ENCODE measurements around the gene SLC34A3.
"Not testable (repeated sequence)": the region's sequence is repeated elsewhere in the genome, so short reads cannot be mapped to it uniquely, and the experiment has no call there.

SLC34A3 gene

GRCh38 chr9:137228968-137229896 is 1.5 kb upstream of the SLC34A3 start:
- no peak for DNase-seq (ENCODE audit: low read depth in 2 of 2)

DNA sequence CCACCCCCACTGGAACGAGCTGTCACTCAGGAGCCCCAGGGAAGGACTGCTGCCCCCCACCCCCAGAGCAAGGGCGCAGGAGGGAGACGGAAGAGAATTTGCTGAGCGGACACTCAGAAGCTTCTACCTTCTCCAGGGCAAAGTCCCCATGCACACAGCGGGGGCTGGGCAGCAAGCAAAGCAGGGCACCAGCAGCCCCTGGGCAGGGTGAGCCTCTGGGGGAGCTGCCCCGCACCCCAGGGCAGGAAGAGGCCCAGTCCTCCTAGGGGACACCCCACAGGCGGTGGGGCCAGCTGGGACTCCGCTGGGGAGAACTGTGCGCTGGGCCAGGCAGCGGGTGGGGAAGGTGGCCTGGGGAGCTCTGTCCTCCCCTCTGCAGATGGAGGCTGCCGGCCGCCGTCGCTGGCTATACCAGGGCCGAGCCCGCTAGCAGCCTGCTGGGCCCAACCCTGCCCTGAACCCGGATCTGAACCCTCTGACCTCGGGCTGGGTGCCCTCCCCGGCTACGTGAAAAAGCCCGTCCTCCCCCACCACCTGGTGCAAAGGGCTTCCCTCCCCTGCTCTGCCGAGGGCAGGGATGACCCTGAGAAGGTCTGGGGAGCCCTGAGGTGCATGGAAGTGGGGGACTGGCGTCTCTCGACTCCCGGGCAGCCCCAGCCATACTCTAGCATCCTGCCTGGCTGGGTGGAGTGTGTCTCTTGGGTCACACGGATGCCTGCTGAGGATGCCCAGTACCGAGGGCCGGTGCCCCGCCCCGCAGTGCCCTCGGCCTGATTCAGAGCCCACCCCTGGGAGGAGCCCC is 597 bp upstream of the SLC34A3 start:
- DNase-seq (ENCODE audit: low read depth in 2 of 2) = no peak

GRCh38 chr9:137231372-137232039 is 805 bp downstream of the SLC34A3 start:
- DNase-seq (ENCODE audit: low read depth in 2 of 2) = no peak

DNA sequence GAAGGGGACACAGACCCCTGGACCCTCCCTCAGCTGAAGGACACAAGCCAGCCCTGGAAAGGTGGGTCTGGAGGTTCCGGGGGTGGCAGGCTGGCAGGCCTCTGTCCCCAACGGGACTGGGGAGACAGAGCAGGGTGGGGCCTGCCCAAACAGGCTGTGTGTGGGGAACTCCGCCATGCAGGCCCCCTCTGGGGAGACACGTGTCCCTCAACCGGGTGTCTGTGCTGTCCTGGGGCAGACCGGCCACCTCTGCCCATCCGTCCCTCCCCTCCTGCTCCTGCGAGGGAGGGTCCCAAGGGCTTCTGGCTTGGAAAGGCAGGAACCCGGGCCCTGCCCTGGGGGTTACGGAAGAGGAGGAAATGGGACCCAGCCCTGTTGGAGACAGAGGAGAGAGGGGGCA is 1.4 kb downstream of the SLC34A3 start:
- DNase-seq (ENCODE audit: low read depth in 2 of 2) = no peak

- no peak for DNase-seq (ENCODE audit: low read depth in 2 of 2)
Observed at GRCh38 chr9:137232510-137232909, 1.8 kb downstream of the SLC34A3 start.

DNA sequence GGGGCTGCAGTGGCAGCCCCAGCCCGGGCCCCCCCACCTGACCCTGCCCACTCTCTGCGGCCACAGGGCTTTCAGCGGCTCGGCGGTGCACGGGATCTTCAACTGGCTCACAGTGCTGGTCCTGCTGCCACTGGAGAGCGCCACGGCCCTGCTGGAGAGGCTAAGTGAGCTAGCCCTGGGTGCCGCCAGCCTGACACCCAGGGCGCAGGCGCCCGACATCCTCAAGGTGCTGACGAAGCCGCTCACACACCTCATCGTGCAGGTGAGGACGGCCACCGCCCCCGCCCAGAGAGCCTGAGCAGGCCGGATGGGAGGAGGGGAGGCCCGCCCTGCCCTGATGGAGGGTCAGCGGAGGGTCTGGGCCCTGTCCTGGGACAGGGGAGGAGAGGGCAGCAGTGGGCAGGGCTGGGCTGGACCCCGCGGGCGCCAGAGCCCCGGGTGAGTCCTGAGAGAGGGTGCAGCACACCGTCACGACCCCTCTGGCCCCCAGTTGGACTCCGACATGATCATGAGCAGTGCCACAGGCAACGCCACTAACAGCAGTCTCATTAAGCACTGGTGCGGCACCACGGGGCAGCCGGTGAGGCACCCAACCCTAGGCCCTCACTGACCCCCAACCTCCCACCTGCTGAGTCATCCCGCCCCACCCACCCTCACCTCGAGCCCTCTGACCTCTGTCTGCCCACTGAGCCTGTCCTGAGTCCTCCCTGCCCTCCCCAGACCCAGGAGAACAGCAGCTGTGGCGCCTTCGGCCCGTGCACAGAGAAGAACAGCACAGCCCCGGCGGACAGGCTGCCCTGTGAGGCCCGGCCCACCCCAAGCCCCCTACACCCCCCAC is 2.7 kb downstream of the SLC34A3 start:
- DNase-seq (ENCODE audit: low read depth in 2 of 2) = no peak

DNA sequence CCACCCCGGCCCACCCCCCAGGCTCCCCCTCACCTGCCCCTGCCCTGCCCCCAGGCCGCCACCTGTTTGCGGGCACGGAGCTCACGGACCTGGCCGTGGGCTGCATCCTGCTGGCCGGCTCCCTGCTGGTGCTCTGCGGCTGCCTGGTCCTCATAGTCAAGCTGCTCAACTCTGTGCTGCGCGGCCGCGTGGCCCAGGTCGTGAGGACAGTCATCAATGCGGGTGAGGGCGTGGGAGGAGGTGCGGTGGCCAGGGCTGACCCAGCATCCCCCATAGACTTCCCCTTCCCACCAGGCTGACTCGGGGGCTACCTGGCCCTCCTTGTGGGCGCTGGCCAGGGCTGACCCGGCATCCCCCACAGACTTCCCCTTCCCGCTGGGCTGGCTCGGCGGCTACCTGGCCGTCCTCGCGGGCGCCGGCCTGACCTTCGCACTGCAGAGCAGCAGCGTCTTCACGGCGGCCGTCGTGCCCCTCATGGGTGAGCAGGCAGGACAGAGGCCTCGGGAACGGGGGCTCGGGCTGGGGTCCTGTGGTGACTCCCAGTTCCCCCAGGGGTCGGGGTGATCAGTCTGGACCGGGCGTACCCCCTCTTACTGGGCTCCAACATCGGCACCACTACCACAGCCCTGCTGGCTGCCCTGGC is 3.5 kb downstream of the SLC34A3 start:
- no peak for DNase-seq (ENCODE audit: low read depth in 2 of 2)

DNA sequence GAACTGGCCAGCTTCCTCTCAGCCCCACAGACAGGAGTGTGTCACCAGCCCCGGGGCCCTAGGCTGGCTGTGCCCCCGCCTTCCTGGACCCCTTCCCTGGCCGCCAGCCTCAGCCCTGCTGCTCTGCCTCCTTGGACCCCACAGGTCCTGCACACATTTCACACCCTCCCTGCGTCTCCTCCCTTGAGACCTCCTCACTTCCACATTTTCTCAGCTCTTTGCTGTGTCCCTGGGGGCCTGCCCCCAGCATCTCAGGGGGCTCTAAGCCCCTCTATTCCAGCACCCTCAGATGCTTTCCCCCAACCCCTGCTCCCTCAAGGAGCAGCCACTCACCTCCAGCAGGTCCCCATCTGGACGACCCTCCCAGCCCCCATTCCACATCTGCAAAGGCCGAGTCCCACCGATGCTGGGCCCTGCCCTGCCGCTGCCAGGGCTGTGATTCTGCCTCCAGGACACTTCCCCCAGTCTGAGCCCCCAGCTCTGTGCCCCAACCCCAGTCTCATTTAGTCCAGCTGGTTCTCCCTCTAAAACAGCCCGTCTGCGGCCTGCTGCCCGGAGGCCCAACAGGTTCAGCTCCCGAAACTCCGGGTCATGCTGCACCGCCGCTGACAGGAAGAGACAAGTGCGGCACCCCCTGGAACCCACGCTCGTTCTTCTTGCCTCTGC is 4.2 kb downstream of the SLC34A3 start:
- DNase-seq (ENCODE audit: low read depth in 2 of 2) = no peak

GRCh38 chr9:137235424-137236237 is 4.9 kb downstream of the SLC34A3 start:
- no peak for DNase-seq (ENCODE audit: low read depth in 2 of 2)

DNA sequence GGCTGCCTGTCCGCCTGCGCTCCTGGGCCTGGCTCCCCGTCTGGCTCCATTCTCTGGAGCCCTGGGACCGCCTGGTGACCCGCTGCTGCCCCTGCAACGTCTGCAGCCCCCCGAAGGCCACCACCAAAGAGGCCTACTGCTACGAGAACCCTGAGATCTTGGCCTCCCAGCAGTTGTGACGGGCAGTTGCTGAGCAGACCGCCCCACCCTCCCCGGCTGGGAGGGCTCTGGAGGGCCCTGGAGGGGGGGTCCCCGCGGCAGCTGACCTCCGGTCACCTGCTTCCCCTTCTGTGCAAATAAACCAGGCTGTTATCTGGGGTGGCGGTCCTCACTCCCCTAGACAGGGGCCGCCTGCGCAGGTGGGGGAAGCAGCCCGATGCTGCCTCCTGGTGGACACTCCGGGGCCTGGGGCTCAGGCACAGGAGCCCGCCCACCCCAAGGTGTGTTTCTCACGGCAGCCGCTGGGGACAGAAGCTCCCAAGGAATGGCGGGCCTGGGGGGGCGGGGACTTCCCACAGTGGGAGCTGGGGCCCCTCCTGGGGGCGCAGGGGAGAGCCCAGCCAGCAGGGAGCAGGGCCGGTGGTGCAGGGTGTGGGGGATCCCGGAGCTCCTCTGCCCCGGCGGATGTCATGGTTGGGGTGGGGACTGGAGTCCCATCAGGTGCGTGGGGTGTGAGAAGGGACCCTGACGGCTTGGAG is 5.7 kb downstream of the SLC34A3 start:
- DNase-seq (ENCODE audit: low read depth in 2 of 2) = peak; percentile 90 to 94

DNA sequence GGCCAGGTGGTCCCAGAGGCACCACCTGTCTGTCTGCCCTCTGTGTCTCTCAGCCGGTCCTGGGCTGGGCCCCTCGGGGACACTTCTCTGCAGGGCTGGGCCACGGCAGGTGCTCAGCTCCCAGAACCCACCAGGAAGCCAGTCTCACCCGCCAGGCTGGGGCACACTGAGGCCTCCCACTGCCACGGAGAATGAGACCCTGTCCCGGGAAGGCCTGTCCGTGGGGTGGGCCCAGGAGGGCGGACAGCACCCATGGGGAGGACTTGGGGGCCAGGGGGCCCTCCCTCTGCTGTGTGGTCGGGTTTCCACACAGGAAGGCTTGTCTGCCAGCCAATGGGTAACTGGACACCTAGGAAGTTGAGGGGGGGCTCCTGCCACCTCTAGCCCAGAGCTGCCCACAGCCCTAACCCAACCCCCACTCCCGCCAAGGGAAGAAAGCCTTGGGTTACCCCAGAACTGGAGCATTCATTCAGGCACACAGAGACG is 6.3 kb downstream of the SLC34A3 start:
- no peak for DNase-seq (ENCODE audit: low read depth in 2 of 2)

DNA sequence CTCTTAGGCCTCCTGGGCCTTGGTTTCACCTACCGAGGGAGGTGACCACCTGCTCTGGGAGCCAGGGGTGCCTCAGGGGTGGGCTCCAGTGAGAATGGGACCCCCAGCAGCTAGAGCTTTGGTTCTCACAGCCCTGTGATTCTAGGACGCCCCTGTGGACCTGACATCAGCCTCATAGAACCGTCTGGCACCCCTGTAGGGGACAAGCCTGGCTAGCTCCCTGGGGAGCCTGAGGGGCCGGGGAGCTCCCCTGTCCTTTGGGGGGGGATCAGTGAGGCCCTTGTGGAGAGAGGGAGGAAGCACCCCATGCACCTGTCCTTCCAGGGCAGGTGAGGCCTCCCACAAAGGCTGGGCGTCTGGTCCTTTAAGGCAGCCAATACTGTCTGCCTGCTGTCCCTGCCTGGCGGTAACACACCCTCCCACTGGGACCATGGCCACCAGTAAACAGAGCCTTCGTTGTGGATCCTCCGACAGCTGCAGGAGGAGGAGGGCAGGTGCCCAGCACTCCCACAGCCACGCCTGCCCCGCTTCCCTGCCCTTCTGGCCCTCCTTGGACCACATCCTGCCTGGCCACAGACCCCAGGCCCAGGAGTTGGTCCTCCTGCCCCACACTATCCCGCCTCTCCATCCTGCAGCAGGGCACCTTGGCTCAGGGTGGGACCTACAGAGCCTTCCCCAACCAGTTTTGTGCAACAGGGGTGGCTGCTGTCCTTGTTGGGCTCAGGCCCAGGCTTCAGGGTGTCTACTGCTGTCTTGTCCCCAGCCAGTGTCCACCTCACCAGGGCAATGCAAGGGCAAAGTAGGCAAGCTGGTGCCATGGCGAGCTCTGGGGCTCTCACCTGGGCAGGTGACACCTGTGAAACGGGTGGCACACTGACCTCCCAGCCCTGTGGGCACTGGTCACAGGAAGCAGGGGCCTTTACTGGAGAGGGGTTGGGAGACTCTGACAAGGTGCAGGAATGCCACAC is 7.3 kb downstream of the SLC34A3 start:
- DNase-seq (ENCODE audit: low read depth in 2 of 2) = no peak

DNA sequence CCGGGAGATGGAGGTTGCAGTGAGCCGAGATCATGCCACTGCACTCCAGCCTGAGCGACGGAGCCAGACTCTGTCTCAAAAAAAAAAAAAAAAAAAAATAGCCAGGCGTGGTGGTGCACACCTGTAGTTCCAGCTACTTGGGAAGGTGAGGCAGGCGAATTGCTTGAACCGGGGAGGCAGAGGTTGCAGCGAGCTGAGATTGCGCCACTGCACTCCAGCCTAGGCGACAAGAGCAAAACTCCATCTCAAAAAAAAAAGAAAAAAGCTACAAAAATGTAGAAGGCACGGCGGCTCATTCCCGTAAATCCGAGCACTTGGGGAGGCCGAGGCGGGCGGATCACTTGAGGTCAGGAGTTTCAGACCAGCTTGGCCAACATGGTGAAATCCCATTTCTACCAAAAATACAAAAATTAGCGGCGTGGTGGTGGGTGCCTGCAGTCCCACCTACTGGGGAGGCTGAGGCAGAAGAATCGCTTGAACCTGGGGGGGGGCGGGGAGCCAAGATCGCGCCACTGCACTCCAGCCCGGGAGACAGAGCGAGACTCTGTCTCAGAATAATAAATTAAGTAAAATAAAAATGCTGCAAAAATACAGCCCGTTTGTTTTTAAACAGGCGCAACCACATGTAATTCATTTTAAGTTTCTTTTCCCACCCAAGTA is 9.0 kb downstream of the SLC34A3 start:
- not testable (repeated sequence) for DNase-seq (ENCODE audit: low read depth in 2 of 2)

GRCh38 chr9:137240318-137240840 is 9.7 kb downstream of the SLC34A3 start:
- peak; percentile 48 to 49 for DNase-seq (ENCODE audit: low read depth in 2 of 2)

- DNase-seq (ENCODE audit: low read depth in 2 of 2) = peak; percentile 93
Observed at GRCh38 chr9:137240841-137241489, 10.3 kb downstream of the SLC34A3 start, which contains the start of gene TUBB4B. Gene TUBB4B, plus strand, starts transcription at chr9:137241287. Its CDS starts 74 bp downstream, at chr9:137241361.

Data from activated CD4-positive, alpha-beta T cell treated with anti-CD3 and anti-CD28 coated beads for 24 hours (primary cell).